CD14-positive monocyte (primary cell): ENCODE measurements around the gene TCEANC2. TPM values are rescaled to one million over a fixed set of nuclear protein-coding genes. Genes with fewer than 3 reads are reported as not detected.

Experiments
- DNase-seq, 3 donors: peaks; one replicate each; pipeline ENCODE4 v3.0.0-alpha.2; 2011 to 2022
- H2AFZ ChIP-seq: 2 replicates; pipeline ENCODE4 v1.6.0; 2012; ENCODE audit warnings: mild to moderate bottlenecking, low read depth, low read length, inconsistent platforms; ENCODE audit not compliant: insufficient read depth, poor library complexity, severe bottlenecking
- H3K27ac ChIP-seq, 2 donors: 1 replicate in 1 of 2; 2 replicates in 1 of 2; pipeline ENCODE4 v1.5.1; 2012 to 2013; ENCODE audit warnings: low read length in 2 of 2, control low read depth in 1 of 2, inconsistent platforms in 1 of 2, low read depth in 1 of 2, mild to moderate bottlenecking in 1 of 2
- H3K27me3 ChIP-seq, 2 donors: one replicate each; pipeline versions ENCODE4 v1.6.0 to v1.6.1; 2011 to 2013; ENCODE audit warnings: low read length in 2 of 2; ENCODE audit not compliant: control insufficient read depth in 2 of 2, insufficient read depth in 2 of 2
- H3K36me3 ChIP-seq, 2 donors: replicated peaks in 1 of 2; 1 replicate in 1 of 2; 2 replicates in 1 of 2; pipeline versions ENCODE4 v1.5.1 to v1.6.1; 2012 to 2013; ENCODE audit warnings: low read length in 2 of 2, control low read depth in 1 of 2, inconsistent platforms in 1 of 2, mild to moderate bottlenecking in 1 of 2; ENCODE audit not compliant: insufficient read depth in 2 of 2, control insufficient read depth in 1 of 2
- H3K4me1 ChIP-seq, 2 donors: 1 replicate in 1 of 2; 2 replicates in 1 of 2; pipeline versions ENCODE4 v1.5.1 to v1.6.1; 2012 to 2013; ENCODE audit warnings: low read length in 2 of 2, control low read depth in 1 of 2, inconsistent platforms in 1 of 2, mild to moderate bottlenecking in 1 of 2, moderate library complexity in 1 of 2; ENCODE audit not compliant: insufficient read depth in 2 of 2, control insufficient read depth in 1 of 2
- H3K4me2 ChIP-seq: replicated peaks from 2 replicates; pipeline ENCODE3; 2012; ENCODE audit warnings: low read length, moderate library complexity, mild to moderate bottlenecking; ENCODE audit not compliant: poor library complexity, severe bottlenecking; ENCODE audit errors: extremely low read depth
- H3K4me3 ChIP-seq, 3 experiments: fragments of 200-600 bp in 1 of 3; sonication (generic) in 1 of 3; replicated peaks in 1 of 3; 1 replicate in 2 of 3; 2 replicates in 1 of 3; pipeline ENCODE4 v1.5.1; 2011 to 2013; ENCODE audit warnings: low read length in 3 of 3, mild to moderate bottlenecking in 3 of 3, control low read depth in 2 of 3, low read depth in 2 of 3, inconsistent platforms in 1 of 3, moderate library complexity in 1 of 3
- H3K79me2 ChIP-seq: 2 replicates; pipeline ENCODE4 v1.6.0; 2012; ENCODE audit warnings: mild to moderate bottlenecking, control low read depth, inconsistent platforms, low read length, moderate library complexity; ENCODE audit not compliant: insufficient read depth
- H3K9ac ChIP-seq: 2 replicates; pipeline ENCODE4 v1.6.0; 2017; ENCODE audit warnings: low read length, mild to moderate bottlenecking; ENCODE audit not compliant: insufficient read depth, poor library complexity, severe bottlenecking
- H3K9me3 ChIP-seq, 2 donors: replicated peaks in 1 of 2; 1 replicate in 1 of 2; 2 replicates in 1 of 2; pipeline versions ENCODE4 v1.5.1 to v1.6.1; 2012 to 2013; ENCODE audit warnings: low read length in 2 of 2, control low read depth in 1 of 2; ENCODE audit not compliant: control insufficient read depth in 1 of 2, insufficient read depth in 1 of 2
- H4K20me1 ChIP-seq: 2 replicates; pipeline ENCODE4 v1.6.0; 2012; ENCODE audit warnings: mild to moderate bottlenecking, low read length, control low read depth, moderate library complexity; ENCODE audit not compliant: insufficient read depth
- H3K27ac Mint-ChIP-seq, 7 donors: one replicate each; pipeline ENCODE4 v1.8.0; 2020; ENCODE audit warnings: mild to moderate bottlenecking in 7 of 7, mixed read lengths in 7 of 7, moderate library complexity in 6 of 7, inconsistent platforms in 2 of 7
- H3K27me3 Mint-ChIP-seq, 3 donors: one replicate each; pipeline ENCODE4 v1.8.0; 2021 to 2022; ENCODE audit warnings: low read depth in 3 of 3, mild to moderate bottlenecking in 3 of 3, mixed read lengths in 3 of 3, moderate library complexity in 3 of 3, inconsistent platforms in 1 of 3
- H3K36me3 Mint-ChIP-seq, 2 donors: one replicate each; pipeline ENCODE4 v1.8.0; 2020; ENCODE audit warnings: mixed read lengths in 2 of 2, inconsistent platforms in 1 of 2, mild to moderate bottlenecking in 1 of 2
- H3K4me1 Mint-ChIP-seq: one replicate; pipeline ENCODE4 v1.8.0; 2020; ENCODE audit warnings: mild to moderate bottlenecking, mixed read lengths
- H3K4me3 Mint-ChIP-seq, 2 donors: one replicate each; pipeline ENCODE4 v1.8.0; 2020; ENCODE audit warnings: mild to moderate bottlenecking in 2 of 2, mixed read lengths in 2 of 2, moderate library complexity in 1 of 2
- H3K9me3 Mint-ChIP-seq, 7 donors: one replicate each; pipeline ENCODE4 v1.8.0; 2020 to 2022; ENCODE audit warnings: mixed read lengths in 7 of 7, mild to moderate bottlenecking in 6 of 7, moderate library complexity in 6 of 7, inconsistent platforms in 2 of 7
- WGBS: methylation state at CpG from one replicate; pipeline ENCODE4 v1.1.5; 2013; ENCODE audit warnings: missing lambda C conversion rate; ENCODE audit not compliant: insufficient coverage; 5-methylcytosine and 5-hydroxymethylcytosine counted together
- intact Hi-C, 2 donors: fragments of 100-400 bp; cut with micrococcal nuclease; formaldehyde crosslinking; loops; one replicate each; pipeline versions ENCODE4 v1.15.0 to v1.15.1; 2023
- polyA plus RNA-seq, 3 donors: library from polyadenylated mRNA; depleted of rRNA in 1 of 3; unstranded in 2 of 3; stranded (reverse) in 1 of 3; fragments of 300-500 nt in 2 of 3; fragments of >200 nt in 1 of 3; fragmentation: Illumina TruSeq in 2 of 3; gene quantifications; 1 replicate in 2 of 3; 2 replicates in 1 of 3; pipeline ENCODE4 v1.2.3, GENCODE V29; 2012 to 2021
- TF ChIP-seq, protein P1 (sequence below): fragments of 200-600 bp; IDR thresholded peaks from one replicate; pipeline ENCODE4 v1.8.0; 2022; ENCODE audit warnings: antibody characterized with exemption, mild to moderate bottlenecking

The TCEANC2 gene
- polyA plus RNA-seq, 3 donors = 3.0 to 6.7 (median 3.8) TPM

GRCh38 chr1:54126271-54126815, 72.9 kb downstream of the TCEANC2 start:
- H3K9me3 Mint-ChIP-seq = peaks cover 0 to 10% (median 0%) of the 10 kb centered on the region in 7 donors

GRCh38 chr1:54127594-54128300, 74.3 kb downstream of the TCEANC2 start:
- Histone ChIP-seq H3K27ac (no peak overlapping the region), H3K79me2 (no peaks in the 10 kb centered on the region), H3K27me3 (no peaks in the 10 kb centered on the region), H3K9ac (no peak overlapping the region), H3K4me3 (no peak overlapping the region), H3K9me3 (peaks cover 0 to 5% of the 10 kb centered on the region in 2 donors), H3K4me2 (no peak overlapping the region), H3K36me3 (no peaks in the 10 kb centered on the region), H3K4me1 (no peaks in the 10 kb centered on the region), H2AFZ (no peak overlapping the region), H4K20me1 (no peaks in the 10 kb centered on the region)
- 95% methylated on average over 4 of the region's 7 CpGs for WGBS
- H3K4me1 Mint-ChIP-seq = no peaks in the 10 kb centered on the region
- intact Hi-C loops = no loop called here
- no peaks in the 10 kb centered on the region for H3K36me3 Mint-ChIP-seq
- no peak overlapping the region for H3K4me3 Mint-ChIP-seq
- peaks cover 0 to 10% (median 0%) of the 10 kb centered on the region in 7 donors for H3K9me3 Mint-ChIP-seq
- H3K27ac Mint-ChIP-seq = no peak overlapping the region
- DNase-seq = no peak
- TF ChIP-seq, protein P1, sequence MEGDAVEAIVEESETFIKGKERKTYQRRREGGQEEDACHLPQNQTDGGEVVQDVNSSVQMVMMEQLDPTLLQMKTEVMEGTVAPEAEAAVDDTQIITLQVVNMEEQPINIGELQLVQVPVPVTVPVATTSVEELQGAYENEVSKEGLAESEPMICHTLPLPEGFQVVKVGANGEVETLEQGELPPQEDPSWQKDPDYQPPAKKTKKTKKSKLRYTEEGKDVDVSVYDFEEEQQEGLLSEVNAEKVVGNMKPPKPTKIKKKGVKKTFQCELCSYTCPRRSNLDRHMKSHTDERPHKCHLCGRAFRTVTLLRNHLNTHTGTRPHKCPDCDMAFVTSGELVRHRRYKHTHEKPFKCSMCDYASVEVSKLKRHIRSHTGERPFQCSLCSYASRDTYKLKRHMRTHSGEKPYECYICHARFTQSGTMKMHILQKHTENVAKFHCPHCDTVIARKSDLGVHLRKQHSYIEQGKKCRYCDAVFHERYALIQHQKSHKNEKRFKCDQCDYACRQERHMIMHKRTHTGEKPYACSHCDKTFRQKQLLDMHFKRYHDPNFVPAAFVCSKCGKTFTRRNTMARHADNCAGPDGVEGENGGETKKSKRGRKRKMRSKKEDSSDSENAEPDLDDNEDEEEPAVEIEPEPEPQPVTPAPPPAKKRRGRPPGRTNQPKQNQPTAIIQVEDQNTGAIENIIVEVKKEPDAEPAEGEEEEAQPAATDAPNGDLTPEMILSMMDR = no peak
- peaks cover 0 to 7% (median 5%) of the 10 kb centered on the region in 3 donors for H3K27me3 Mint-ChIP-seq

More at GRCh38 chr1:54126271-54126815, 72.9 kb downstream of the TCEANC2 start:
- no peaks in the 10 kb centered on the region for H3K36me3 ChIP-seq
- H4K20me1 ChIP-seq = no peaks in the 10 kb centered on the region
- Mint-ChIP-seq H3K27me3 (peaks cover 5 to 13% (median 9%) of the 10 kb centered on the region in 3 donors), H3K27ac (no peak overlapping the region), H3K36me3 (no peaks in the 10 kb centered on the region), H3K4me1 (peaks cover 6% of the 10 kb centered on the region), H3K4me3 (no peak overlapping the region)
- H3K27me3 ChIP-seq = peaks cover 0 to 8% of the 10 kb centered on the region in 2 donors
- H3K4me2 ChIP-seq = no peak overlapping the region
- H3K4me1 ChIP-seq = peaks cover 2 to 3% of the 10 kb centered on the region in 2 donors
- intact Hi-C loops = no loop called here
- no peak for DNase-seq
- H3K27ac ChIP-seq = no peak overlapping the region
- no peak overlapping the region for H3K4me3 ChIP-seq
- TF ChIP-seq, protein P1 = no peak
- H2AFZ ChIP-seq = no peak overlapping the region
- H3K79me2 ChIP-seq = no peaks in the 10 kb centered on the region
- H3K9me3 ChIP-seq = peaks cover 0 to 5% of the 10 kb centered on the region in 2 donors
- no peak overlapping the region for H3K9ac ChIP-seq
- 100% methylated on average over 1 of the region's 3 CpGs for WGBS
